HG02973 (cell line): ENCODE results near the gene CYP27C1.
"Not testable (repeated sequence)": the region's sequence is repeated elsewhere in the genome, so short reads cannot be mapped to it uniquely, and the experiment has no call there.

Experiments
- ATAC-seq: cut with Tn5 transposase; IDR thresholded peaks from one replicate; pipeline ENCODE4 v1.9.1; 2021; ENCODE audit warnings: moderate library complexity; ENCODE audit not compliant: unreplicated experiment

Gene CYP27C1

DNA sequence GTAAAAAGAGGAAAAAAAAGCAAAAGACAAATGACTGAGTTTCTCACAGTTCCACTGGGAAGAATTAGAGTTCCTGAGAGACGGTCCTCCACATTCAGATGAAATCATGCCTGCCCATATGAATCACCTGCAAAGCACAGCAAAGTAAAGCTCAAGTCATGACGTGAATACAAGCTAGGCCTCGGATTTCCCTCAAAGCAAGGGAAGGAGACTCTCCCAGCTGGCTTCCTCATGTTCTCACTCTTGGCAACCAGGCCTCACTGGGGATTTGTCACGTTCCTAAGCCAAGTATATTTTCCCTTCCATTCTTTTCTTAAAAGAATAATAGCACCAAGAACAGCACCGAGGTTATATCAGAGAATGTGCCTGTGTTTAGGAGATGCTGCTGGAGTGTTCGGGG, 47.0 kb downstream of the CYP27C1 start:
- ATAC-seq = no peak

DNA sequence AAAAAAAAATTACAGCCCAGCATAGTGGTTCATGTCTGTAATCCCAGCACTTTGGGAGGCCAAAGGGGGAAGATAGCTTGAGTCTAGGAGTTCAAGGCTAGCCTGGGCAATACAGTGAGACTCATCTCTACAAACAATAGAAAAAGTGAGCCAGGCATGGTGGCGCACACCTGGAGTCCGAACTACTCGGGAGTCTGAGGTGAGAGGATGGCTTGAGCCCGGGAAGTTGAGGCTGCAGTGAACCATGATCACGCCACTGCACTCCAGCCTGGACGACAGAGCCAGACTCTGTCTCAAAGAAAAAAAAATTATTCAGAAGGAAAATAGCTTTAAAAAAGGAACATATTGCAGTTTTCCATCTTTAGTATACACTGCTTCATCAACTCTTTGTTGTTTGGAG, 47.8 kb downstream of the CYP27C1 start:
- no peak for ATAC-seq

DNA sequence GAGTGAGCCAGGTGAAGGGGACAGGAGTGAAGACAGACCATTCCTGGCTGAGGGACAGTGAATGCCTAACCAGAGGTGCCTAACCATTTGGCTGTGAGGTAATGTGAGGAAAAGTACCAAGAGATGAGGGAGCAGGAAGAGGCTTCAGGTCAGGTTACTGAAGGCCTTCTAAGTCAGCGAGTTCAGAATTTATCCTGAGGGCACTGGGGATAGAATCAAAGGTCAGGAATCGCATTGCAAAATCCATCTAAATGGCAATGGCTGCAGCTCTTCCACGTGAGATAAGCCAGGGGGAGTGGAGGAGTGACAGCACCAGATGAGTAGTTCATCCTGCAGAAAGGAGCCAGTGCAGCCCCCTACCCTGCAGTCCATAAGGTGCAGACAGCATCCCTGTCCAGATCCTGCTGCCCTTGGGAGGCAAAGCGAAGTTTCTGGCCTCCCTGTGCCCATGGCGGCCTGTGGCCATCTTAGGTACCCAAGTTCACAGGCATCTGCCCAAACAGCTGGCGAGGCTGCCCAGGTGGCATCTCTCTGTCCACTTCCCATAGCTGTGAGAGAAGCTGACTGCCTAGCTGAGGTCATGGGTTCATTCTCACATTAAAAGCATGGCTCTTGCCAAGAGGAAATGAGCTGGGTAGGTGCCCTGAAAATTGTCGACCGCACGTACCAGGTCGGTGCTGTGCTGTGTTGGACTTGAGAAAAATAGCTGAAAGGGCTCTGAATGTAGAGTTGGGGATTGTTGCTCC, 49.5 kb downstream of the CYP27C1 start:
- no peak for ATAC-seq

DNA sequence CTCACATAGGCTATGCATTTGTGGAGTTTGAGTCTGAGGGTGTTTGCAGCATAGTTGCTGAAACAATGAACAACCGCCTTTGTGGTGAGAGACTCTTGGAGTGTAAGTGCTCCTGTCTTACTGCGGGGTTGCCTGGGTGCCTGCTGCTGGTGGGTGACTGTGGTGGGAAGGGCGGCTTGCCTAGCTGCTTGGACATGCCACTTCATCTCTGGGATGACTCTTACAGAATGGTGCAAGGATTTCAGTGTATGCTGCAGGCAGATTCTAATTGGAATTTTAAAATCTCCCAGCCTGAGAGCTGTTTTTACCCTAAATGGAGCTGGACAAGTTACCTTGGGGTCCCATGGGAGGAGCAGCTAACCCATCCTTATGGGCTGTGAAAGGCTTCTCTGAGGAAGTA, 50.1 kb downstream of the CYP27C1 start:
- no peak for ATAC-seq

DNA sequence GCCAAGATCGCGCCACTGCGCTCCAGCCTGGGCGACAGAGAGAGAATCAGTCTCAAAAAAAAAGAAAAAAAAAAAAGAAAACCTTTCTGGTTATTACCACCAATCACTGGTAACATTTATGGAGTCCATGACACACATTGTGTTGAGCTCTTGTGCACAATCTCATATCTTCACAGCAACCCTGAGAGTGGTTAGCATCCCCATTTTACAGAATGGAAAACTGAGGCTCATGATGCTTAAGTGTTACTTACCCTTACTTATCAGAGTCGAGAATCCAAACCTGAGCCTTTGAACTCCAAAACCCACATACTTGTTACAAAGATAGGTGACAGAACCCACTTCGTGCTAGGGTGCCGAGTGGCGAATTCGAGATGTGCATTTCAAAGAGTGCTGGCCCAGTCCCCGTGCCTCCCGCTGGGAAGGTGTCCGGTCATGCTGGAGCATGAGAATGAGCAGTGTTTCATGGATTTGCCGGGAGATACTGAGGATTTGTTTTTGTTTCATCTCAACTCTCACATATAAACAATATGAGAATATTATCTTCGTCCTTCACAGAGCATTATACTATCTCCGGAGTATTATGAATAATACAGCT, 50.9 kb downstream of the CYP27C1 start:
- no peak for ATAC-seq

DNA sequence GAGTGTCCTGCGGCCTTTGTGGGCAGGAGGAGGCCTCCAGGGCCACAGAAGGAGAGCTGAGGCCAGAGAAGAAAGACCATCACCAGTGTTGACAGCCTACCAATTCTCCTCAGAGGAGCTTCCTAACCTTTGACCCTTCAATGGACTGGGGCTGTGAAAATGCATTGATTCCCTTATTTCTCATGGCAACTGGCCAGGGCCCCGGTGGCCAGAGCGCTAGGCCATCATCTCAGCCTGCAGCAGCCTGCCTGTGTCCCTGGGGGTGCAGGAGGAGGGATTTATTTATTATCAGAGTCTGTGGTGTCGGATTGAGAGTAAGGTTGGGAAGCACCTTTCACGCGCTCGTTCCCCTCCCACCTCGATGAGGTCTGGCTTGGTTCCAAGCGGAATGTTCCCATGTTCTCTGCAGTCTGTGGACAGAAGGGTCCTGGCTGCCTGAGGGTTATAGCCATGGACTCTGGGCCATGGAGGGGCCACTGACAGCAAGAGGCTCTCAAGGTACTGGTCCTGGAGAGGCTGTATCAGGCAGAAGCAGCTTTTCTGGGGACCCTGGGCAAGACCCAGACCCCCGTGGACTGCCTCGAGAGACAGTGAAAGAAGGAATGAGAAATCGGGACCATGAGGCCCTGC, 53.8 kb downstream of the CYP27C1 start:
- ATAC-seq = no peak

DNA sequence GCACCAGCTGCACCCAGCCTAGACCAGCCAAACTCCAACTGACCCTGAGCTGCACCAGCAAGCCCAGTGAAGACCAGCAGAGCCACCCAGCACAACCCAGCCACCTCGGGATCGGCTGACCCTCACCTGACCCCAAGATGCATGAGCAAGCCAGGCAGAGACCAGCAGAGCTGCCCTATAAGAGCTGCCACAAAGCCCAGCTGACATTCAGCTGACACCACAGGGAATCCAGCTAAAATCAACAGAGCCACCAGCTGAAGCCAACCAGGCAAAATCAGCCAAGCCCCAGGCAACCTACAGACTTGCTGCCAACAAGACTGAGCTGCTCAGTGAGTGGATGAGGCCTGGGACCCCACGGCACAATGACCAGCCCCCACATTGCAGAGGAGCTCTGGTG, 54.6 kb downstream of the CYP27C1 start:
- ATAC-seq = no peak

DNA sequence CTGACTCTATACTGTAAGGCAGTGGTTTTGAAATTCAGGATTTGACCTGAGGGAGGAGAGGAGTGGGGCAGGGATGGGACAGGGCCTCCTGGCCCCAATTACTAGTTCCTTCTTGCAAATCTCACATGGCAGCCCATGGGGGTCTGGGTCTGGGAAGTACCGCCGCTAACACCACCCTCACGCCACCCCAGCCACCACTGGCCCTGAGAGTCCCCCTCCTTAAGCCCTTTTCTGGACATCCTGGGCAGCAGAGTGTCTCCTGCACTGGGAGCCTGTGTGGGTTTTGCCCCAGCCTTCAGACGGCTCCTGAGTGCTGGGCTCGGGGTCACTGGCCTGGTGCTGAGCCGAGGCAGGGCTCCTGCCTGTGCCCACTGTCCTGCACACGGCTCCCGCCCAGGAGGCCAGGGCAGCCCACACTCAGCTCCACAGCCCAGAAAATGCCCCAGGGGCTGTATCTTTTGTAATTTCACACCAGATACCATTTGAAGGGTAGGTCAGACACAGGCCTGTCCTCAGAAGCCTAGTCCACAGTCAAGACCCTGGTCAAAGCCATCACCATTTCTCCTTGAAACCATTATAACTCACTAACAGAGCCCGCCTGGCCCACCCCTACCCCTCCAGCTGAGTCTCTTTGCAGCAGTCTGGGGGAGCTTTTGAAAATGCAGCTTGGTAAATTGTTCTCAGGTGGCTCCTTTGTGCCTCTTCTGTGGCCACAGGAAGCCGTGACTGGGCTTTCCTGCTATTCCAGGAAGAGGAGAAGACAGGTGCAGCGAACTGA, 55.1 kb downstream of the CYP27C1 start:
- ATAC-seq = no peak

DNA sequence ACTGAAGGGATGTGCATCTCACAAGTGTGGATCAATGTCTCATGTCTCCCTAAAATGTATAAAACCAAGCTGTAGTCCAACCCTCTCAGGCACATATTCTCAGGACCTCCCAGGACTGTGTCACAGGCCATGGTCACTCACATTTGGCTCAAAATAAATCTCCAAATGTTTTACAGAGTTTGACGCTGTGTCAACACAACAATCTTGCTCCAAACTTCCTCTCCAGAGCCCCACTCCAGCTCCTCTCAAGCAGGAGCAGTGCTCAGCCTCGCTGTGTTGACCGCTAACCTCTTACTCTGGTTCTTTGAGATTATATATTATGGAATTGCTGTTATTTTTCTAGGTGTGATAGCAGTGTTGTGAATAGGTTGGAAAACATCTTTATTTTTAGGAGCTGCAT, 56.2 kb downstream of the CYP27C1 start:
- ATAC-seq = no peak

DNA sequence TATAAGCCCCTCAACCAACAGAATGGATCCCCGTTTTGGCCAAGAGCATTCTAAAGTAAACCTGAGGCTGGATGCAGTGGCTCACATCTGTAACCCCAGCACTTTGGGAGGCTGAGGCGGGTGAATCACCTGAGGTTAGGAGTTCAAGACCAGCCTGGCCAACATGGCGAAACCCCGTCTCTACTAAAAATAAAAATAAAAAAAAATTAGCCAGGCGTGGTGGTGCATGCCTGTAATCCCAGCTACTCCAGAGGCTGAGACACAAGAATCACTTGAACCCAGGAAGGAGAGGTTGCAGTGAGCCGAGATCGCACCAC, 57.1 kb downstream of the CYP27C1 start:
- ATAC-seq = not testable (repeated sequence)

DNA sequence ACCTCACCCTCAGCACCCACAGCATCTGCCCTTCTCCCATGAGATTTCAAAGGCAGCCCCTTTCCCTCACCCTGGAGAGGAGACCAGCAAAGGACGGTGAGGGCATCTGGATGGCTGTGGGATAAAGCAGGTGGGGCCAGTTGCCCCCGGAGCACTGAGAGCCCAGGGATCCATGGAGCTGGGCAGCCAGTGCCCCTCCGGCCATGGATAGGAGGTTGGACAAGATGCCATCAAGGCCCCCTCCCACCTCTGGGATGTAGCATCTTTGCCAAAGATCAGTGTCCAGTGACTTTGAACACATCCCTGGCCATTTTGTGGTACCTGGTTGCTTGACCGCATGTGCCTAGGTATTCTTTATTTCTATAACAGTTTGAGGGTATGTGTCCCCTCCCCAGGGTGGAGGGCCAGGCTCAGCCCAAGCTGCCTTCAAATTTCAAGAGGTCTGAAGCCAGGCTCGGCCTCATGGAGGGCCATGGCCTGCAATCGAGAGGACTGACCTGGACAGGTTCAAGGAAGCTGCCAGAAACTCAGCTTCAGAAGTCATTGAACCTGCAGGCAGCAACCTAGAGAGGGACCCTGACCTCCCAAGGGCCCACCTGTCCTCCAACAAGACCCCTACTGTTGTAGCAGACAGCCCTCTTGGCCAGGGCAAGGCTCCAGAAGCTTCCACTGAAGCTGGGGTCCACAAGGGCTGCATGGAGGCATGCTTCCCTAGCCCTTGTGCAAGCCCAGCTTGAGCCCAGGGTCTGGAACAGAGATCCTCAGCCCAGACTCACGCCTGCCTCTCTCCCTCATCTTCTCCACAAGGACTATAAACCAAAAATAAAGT, 57.6 kb downstream of the CYP27C1 start:
- no peak for ATAC-seq

DNA sequence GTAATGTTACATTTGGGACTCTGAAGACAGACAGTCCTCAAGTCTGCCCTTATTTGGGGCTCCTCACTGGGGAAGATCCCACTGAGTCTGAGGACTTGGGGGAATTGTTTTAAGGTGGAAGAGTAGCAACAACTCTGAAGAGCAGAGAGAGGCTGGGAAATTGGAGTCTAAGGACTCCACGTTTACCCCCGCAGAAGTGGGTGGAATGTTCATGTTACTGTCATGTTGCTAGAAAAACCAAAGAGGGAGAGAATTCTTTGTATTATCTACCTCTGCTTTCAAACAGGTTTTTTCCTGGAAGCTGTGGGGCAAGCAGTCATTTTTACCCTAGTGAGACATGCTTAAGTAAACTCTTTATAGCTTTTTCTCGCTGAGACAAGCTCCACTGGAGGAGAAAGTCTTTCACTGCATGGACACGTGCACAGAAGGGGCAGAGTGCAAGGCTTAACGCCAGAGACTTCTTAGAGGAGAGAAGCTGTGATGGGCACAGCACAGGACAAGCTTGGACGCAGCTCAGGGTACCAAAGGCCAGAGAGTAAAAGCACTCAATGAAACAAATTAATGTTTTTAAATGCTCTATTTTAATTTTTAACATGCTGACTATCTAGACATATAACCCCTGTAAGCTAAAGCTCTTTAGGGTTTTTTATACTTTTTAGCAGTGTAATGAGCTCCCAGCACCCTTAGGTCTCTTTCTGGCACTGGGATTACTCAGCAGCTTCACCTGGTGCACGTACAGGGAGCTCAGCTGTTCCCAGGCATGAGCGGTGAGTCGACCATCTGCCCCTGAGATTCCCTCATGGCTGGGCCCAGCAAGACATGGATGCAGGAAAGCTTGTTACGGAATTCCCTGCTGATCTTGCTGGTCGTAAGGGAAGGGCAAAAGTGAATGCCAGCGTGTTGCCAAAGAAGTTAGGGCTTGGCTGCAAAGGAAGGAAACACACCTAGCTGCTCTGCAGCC, 58.6 kb downstream of the CYP27C1 start:
- no peak for ATAC-seq

DNA sequence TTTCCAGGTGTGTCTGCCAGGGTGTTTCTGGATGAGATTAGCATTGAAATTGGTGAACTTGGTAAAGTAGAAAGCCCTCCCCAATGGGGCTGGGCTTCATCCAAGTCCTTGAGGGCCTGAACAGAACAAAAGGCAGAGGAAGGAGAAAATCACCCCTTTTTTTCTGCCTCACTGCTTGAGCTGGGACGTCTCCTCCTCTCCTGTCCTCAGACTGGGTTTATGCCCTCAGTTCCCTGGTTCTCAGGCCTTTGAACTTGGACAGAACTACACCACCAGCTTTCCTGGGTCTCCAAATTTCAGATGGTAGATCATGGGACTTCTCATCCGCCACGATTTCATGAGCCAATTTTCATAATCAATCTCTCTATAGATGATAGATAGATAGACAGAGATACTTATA, 59.4 kb downstream of the CYP27C1 start:
- ATAC-seq = no peak

DNA sequence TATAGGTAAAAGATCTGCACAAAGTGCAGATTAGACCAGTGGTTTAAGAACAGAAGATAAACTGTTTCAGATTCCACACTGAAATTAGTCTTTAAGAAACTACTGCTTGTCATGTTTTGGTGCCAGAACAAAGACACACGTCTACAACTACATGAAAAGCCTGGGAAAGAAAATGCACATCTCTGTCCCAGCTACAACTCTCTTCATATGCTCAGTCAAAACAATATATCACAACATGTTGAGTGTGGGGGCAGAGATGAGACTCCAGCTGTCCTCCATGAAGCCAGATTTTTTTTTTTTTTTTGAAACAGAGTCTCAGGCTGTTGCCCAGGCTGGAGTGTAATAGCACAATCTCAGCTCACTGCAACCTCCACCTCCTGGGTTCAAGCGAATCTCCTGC, 60.6 kb downstream of the CYP27C1 start:
- ATAC-seq = no peak

DNA sequence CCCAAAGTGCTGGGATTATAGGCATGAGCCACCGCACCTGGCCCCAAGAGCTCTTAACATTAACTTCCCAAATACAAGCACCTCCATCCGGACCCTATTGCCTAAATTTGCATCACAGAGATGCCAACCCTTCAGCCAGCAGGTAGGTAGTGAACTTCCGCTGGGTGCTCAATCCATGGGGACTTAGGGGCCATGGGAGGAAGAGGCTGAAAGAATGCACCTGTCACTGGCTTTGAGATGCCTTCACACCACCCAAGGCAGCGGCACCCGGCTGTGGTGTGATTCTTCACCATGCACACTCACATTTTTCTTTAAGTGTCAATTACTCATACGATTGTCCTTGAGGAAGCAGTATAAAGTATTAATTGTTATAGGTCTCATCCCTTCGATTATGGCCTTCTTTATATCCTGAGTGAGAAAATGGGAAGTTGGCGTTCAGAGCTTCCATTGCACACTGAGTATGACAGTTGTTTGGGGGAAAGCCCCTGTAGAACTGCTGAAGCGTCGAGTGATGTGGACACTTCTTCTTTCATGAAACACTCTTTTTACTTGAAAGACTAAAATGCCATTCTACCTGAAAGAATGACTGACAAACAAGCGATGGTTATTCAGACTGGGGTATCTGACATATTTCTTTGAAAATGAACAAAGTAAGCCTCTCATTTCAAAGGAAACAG, 61.3 kb downstream of the CYP27C1 start:
- no peak for ATAC-seq

DNA sequence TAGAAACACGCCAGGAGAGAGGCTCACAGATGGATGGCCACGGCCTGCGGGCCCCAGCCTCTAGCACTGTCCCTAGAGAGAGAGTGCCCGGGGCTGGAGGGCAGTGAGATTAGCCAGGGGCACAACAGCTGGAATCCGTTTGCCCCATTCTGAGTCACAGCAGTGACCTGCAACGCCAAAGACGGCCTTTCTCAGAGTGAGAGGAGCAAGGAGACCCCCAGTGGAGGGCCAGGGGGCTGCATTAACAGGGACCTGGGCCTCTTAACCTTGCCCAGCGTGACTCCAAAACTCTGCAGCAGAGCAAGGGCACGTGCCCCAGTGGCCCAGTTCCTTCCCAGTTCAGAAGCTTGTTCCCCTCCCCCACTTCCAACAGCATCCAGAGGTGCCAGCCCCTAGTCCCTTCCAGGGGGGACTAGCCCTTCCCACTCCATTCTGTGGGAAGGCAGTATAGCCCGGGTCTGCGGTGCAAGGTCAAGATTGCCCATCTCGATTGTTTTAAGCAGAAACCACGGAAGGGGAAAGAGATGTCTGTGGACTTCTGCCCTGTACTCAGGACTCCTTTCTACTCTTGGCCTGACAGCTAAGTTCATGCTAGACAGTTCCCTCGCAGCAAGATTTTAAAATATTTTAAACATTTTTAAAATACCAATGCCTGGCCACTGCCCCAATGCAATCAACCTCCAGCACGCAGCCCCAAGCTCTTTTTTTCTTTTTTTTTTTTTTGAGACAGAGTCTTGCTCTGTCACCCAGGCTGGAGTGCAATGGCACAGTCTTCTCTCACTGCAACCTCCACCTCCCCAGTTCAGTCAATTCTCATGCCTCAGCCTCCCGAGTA, 62.2 kb downstream of the CYP27C1 start:
- no peak for ATAC-seq

DNA sequence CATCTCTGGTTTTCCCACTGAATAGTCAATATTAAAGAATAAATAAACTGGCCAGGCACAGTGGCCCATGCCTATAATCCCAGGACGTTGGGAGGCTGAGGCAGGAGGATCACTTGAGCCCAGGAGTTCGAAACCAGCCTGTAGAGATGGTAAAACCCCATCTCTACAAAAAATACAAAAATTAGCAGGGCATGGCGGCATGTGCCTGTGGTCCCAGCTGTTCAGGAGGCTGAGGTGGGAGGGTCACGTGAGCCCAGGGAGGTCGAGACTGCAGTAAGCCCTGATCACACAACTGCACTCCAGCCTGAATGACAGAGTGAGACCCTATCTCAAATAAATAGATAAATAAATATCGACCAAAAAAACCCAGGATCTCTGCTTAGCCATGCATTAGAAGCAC, 63.0 kb downstream of the CYP27C1 start:
- ATAC-seq = no peak

DNA sequence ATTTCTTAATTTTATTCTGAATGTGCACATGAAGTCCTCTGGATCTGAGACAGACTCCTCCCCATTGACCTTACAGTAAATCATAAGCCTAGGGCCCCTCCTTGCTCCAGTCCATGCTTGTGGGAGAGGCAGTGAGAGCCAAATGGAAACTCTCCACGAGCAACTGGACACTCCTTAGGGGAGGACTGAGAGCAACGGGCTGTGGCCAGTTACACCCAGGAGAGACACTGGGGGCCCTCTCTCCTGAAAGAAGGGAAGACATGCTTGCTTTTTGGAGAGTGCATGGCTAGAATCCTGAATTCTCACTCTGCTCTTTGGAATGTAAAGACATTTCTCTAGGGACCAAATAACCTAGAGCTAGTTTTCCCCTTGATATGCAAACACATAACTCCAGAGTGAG, 64.2 kb downstream of the CYP27C1 start:
- ATAC-seq = no peak
